ENCODE measurements around the gene ABCC6. TPM values are rescaled to one million over a fixed set of nuclear protein-coding genes. Genes with fewer than 3 reads are reported as not detected.

Gene ABCC6
- total RNA-seq, 1 experiment from 2014 or later = 2.9 TPM

DNA sequence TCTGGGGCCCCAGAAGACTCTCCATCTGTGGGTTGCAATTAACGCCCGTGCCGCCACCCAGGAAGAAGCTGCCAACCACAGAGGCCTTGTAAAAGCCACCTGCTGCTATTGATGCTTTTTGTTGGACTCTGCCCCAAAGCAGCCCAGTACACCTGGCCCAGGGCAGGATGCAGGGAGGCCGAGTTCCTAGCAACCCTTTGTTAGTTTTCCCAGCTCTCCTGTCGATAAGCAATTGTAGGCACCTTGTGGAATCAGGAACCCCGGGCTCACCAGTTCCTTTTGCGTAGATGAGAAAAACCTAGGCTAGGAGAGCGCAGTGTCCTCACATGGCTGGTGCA is 103.3 kb downstream of the ABCC6 start:
- no peak for DNase-seq (ENCODE audit: low read depth, low spot score)

DNA sequence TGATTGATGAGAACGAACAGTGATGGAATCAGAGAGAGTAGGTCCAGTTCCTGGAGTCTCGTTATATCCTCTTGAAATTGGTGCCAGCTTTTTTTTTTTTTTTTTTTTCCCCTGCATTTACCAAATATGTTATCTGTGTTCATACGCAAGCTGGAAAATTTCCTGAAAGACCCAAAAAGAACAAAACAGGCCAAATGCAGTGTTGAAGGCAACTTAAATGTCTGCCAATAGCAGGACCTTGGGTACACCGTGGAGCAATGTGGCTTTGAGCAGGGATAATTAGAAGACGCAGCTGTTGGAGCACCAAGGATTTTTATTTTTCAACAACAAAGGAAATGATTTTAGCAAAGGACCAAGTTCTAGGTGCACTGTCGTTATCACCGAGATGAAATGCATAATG is 105.0 kb downstream of the ABCC6 start:
- DNase-seq (ENCODE audit: low read depth, low spot score) (no peak), ATAC-seq (no peak)
- CTCF ChIA-PET = interaction anchor here (0.6 kb wide), 1 partner anchor 170 kb away, joined by 7 read pairs; no protein-coding TSS in a partner anchor
- intact Hi-C loops (cut with micrococcal nuclease; ENCODE audit: unreplicated experiment) (no loop called here), in situ Hi-C loops (cut with HindIII; ENCODE audit: low pct_unique_long_range_greater_than_20kb, low sequenced_read_pairs) (no loop called here)
- Histone ChIP-seq H3K9me3 (ENCODE audit: control insufficient read depth, insufficient read depth, low read depth, low read length) (no peaks in the 10 kb centered on the region), H3K27ac (ENCODE audit: low read length) (no peak overlapping the region), H3K36me3 (ENCODE audit: control insufficient read depth, insufficient read depth, low read length) (peaks cover 10% of the 10 kb centered on the region; the same call in 1 of the 2 replicates), H3K27me3 (ENCODE audit: control insufficient read depth, insufficient read depth, low read length) (no peaks in the 10 kb centered on the region), H3K4me1 (ENCODE audit: control insufficient read depth, insufficient read depth, low read length) (no peaks in the 10 kb centered on the region), H3K4me3 (ENCODE audit: low read depth in 2 of 2, low read length in 2 of 2) (no peak overlapping the region)
- POLR2A ChIA-PET = no interaction called here
- BruUV-seq (replicated peaks) = no TSS peak
- TF ChIP-seq, protein P1, sequence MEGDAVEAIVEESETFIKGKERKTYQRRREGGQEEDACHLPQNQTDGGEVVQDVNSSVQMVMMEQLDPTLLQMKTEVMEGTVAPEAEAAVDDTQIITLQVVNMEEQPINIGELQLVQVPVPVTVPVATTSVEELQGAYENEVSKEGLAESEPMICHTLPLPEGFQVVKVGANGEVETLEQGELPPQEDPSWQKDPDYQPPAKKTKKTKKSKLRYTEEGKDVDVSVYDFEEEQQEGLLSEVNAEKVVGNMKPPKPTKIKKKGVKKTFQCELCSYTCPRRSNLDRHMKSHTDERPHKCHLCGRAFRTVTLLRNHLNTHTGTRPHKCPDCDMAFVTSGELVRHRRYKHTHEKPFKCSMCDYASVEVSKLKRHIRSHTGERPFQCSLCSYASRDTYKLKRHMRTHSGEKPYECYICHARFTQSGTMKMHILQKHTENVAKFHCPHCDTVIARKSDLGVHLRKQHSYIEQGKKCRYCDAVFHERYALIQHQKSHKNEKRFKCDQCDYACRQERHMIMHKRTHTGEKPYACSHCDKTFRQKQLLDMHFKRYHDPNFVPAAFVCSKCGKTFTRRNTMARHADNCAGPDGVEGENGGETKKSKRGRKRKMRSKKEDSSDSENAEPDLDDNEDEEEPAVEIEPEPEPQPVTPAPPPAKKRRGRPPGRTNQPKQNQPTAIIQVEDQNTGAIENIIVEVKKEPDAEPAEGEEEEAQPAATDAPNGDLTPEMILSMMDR (IDR thresholded peaks at IDR 0.05) = no peak
- TF ChIP-seq TCF7L2 (IDR thresholded peaks at IDR 0.05; ENCODE audit: low read depth, low read length) (no peak), POLR2AphosphoS5 (IDR thresholded peaks at IDR 0.05; ENCODE audit: low read depth, low read length) (no peak), SIN3A (IDR thresholded peaks at IDR 0.05; ENCODE audit: borderline replicate concordance, insufficient read depth, low read depth, low read length) (no peak)
- TF ChIP-seq, protein P2, sequence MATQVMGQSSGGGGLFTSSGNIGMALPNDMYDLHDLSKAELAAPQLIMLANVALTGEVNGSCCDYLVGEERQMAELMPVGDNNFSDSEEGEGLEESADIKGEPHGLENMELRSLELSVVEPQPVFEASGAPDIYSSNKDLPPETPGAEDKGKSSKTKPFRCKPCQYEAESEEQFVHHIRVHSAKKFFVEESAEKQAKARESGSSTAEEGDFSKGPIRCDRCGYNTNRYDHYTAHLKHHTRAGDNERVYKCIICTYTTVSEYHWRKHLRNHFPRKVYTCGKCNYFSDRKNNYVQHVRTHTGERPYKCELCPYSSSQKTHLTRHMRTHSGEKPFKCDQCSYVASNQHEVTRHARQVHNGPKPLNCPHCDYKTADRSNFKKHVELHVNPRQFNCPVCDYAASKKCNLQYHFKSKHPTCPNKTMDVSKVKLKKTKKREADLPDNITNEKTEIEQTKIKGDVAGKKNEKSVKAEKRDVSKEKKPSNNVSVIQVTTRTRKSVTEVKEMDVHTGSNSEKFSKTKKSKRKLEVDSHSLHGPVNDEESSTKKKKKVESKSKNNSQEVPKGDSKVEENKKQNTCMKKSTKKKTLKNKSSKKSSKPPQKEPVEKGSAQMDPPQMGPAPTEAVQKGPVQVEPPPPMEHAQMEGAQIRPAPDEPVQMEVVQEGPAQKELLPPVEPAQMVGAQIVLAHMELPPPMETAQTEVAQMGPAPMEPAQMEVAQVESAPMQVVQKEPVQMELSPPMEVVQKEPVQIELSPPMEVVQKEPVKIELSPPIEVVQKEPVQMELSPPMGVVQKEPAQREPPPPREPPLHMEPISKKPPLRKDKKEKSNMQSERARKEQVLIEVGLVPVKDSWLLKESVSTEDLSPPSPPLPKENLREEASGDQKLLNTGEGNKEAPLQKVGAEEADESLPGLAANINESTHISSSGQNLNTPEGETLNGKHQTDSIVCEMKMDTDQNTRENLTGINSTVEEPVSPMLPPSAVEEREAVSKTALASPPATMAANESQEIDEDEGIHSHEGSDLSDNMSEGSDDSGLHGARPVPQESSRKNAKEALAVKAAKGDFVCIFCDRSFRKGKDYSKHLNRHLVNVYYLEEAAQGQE (IDR thresholded peaks at IDR 0.05; ENCODE audit: insufficient read depth in 1 of 2, low read depth in 2 of 2, low read length in 1 of 2) = no peak

More for the DNA sequence above, 103.3 kb downstream of the ABCC6 start:
- H3K9me3 ChIP-seq (ENCODE audit: control insufficient read depth, insufficient read depth, low read depth, low read length) = no peaks in the 10 kb centered on the region
- TF ChIP-seq, protein P2 (IDR thresholded peaks at IDR 0.05; ENCODE audit: insufficient read depth in 1 of 2, low read depth in 2 of 2, low read length in 1 of 2) = no peak
- TF ChIP-seq, protein P1 (IDR thresholded peaks at IDR 0.05) = no peak
- no peak for TF ChIP-seq POLR2AphosphoS5 (IDR thresholded peaks at IDR 0.05; ENCODE audit: low read depth, low read length)
- no peak for TF ChIP-seq TCF7L2 (IDR thresholded peaks at IDR 0.05; ENCODE audit: low read depth, low read length)
- no peak for TF ChIP-seq SIN3A (IDR thresholded peaks at IDR 0.05; ENCODE audit: borderline replicate concordance, insufficient read depth, low read depth, low read length)
- no peak for ATAC-seq
- BruUV-seq (replicated peaks) = no TSS peak
- H3K36me3 ChIP-seq (ENCODE audit: control insufficient read depth, insufficient read depth, low read length) = peaks cover 15% of the 10 kb centered on the region; the same call in 1 of the 2 replicates
- in situ Hi-C loops (cut with HindIII; ENCODE audit: low pct_unique_long_range_greater_than_20kb, low sequenced_read_pairs) = loop anchor here (10.0 kb wide), 1 partner anchor 85 kb away; no protein-coding TSS in a partner anchor
- ChIA-PET POLR2A (no interaction called here), CTCF (no interaction called here)
- H3K27me3 ChIP-seq (ENCODE audit: control insufficient read depth, insufficient read depth, low read length) = no peaks in the 10 kb centered on the region
- H3K4me3 ChIP-seq (ENCODE audit: low read depth in 2 of 2, low read length in 2 of 2) = no peak overlapping the region
- no peaks in the 10 kb centered on the region for H3K4me1 ChIP-seq (ENCODE audit: control insufficient read depth, insufficient read depth, low read length)
- intact Hi-C loops (cut with micrococcal nuclease; ENCODE audit: unreplicated experiment) = no loop called here
- H3K27ac ChIP-seq (ENCODE audit: low read length) = no peak overlapping the region
